ENCODE results near the gene CSTF2.
"Not testable (repeated sequence)": the region's sequence is repeated elsewhere in the genome, so short reads cannot be mapped to it uniquely, and the experiment has no call there.

DNA sequence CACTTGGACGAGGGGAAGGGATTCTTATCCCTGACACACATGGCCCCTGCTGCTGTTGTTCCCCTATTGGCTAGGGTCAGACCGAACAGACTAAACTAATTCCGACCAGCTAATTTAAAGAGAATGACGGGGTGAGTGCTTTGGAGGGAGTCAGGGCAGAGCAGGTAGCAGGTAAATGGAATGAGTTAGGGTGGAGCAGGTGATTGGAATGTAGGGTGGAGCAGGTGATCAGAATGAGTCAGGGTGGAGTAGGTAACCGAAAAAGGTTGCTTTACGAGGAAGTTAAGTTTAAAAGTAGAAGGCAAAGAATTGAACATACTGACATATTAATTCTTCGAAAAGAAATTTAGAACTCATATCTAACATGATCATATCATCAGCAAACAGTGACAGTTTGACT lies 11.9 kb upstream of the CSTF2 start:
- not testable (repeated sequence) for TF ChIP-seq SP2 (IDR thresholded peaks at IDR 0.05; ENCODE audit: extremely low read depth, low read depth, low read length, poor library complexity, severe bottlenecking); THRA (IDR thresholded peaks at IDR 0.05); CTCF (IDR thresholded peaks at IDR 0.05 in 2 of 3, conservative IDR thresholded peaks at IDR 0.05 in 1 of 3; ENCODE audit: insufficient read depth in 2 of 3, low read depth in 1 of 3, low read length in 3 of 3); NCOA1 (IDR thresholded peaks at IDR 0.05; ENCODE audit: low read depth); REST (IDR thresholded peaks at IDR 0.05; ENCODE audit: borderline replicate concordance); REST (CRISPR knock-in tag; IDR thresholded peaks at IDR 0.05; ENCODE audit: low read depth); MYC (IDR thresholded peaks at IDR 0.05; ENCODE audit: low read depth, low read length); MYC (CRISPR knock-in tag; IDR thresholded peaks at IDR 0.05; ENCODE audit: borderline replicate concordance, low read depth); ZBTB43 (CRISPR knock-in tag; IDR thresholded peaks at IDR 0.05); ZNF121 (CRISPR knock-in tag; conservative IDR thresholded peaks at IDR 0.05); FOSL1 (tag; conservative IDR thresholded peaks at IDR 0.05); POLR2A (conservative IDR thresholded peaks at IDR 0.05)
